Thyroid gland (tissue), 4 donors: Measurements from ENCODE around the gene UBE2D3. TPM values are rescaled to one million over a fixed set of nuclear protein-coding genes. Genes with fewer than 3 reads are reported as not detected.

Experiments used
- DNase-seq, 2 donors: peaks; one replicate each; pipeline ENCODE4 v3.0.0-alpha.2; 2019
- H3K27ac ChIP-seq, 3 donors: fragments of 200-600 bp; sonication (generic); 1 replicate in 2 of 3; 2 replicates in 1 of 3; pipeline ENCODE4 v1.5.1; 2016 to 2019; ENCODE audit warnings: mild to moderate bottlenecking in 1 of 3, moderate library complexity in 1 of 3
- H3K27me3 ChIP-seq: fragments of 200-600 bp; sonication (generic); one replicate; pipeline ENCODE4 v1.5.1; 2019
- H3K36me3 ChIP-seq, 2 donors: fragments of 200-600 bp; sonication (generic); one replicate each; pipeline ENCODE4 v1.5.1; 2016 to 2019
- H3K4me1 ChIP-seq, 2 donors: fragments of 200-600 bp; sonication (generic); one replicate each; pipeline ENCODE4 v1.5.1; 2017 to 2019
- H3K4me3 ChIP-seq, 3 donors: fragments of 200-600 bp; sonication (generic); replicated peaks in 1 of 3; 1 replicate in 2 of 3; 2 replicates in 1 of 3; pipeline ENCODE4 v1.5.1; 2016; ENCODE audit warnings: mild to moderate bottlenecking in 1 of 3
- H3K9me3 ChIP-seq: fragments of 200-600 bp; sonication (generic); one replicate; pipeline ENCODE4 v1.5.1; 2017
- CTCF ChIP-seq, 6 experiments: fragments of 200-600 bp in 3 of 6; fragments of 450-650 bp in 3 of 6; sonication (generic) in 3 of 6; IDR thresholded peaks; one replicate each; pipeline ENCODE4 v1.5.1; 2016 to 2019; ENCODE audit warnings: antibody characterized with exemption in 6 of 6, mild to moderate bottlenecking in 2 of 6, inconsistent platforms in 1 of 6, moderate library complexity in 1 of 6
- POLR2A ChIP-seq, 2 donors: fragments of 450-650 bp; IDR thresholded peaks; one replicate each; pipeline ENCODE4 v1.6.1; 2017; ENCODE audit warnings: antibody characterized with exemption in 2 of 2, mild to moderate bottlenecking in 2 of 2, moderate library complexity in 1 of 2
- WGBS, 2 donors: methylation state at CpG; one replicate each; pipeline ENCODE4 v1.1.5; 2017; 5-methylcytosine and 5-hydroxymethylcytosine counted together
- intact Hi-C: fragments of 100-400 bp; cut with DNase I; formaldehyde crosslinking; loops from one replicate; pipeline ENCODE4 v1.15.1; 2023
- total RNA-seq, 4 donors: library from RNA; depleted of rRNA; stranded (reverse); fragments of >200 nt; gene quantifications; one replicate each; pipeline ENCODE4 v1.2.3, GENCODE V29; 2016

UBE2D3 gene
- total RNA-seq, 4 donors from 2014 or later, result 379 to 633 (median 495) TPM

- H3K27me3 ChIP-seq, result no peaks in the 10 kb centered on the region
- TF ChIP-seq POLR2A (IDR thresholded peaks at IDR 0.05), result no peak
- no peak for TF ChIP-seq CTCF (IDR thresholded peaks at IDR 0.05)
- no peaks in the 10 kb centered on the region for H3K9me3 ChIP-seq
- whole genome bisulfite sequencing, 2 donors, result 76 to 77% methylated on average over 2 of the region's 2 CpGs
- no peak overlapping the region for H3K4me3 ChIP-seq
- intact Hi-C loops, result no loop called here
- DNase-seq, result no peak
- no peaks in the 10 kb centered on the region for H3K4me1 ChIP-seq
- no peak overlapping the region for H3K27ac ChIP-seq
- H3K36me3 ChIP-seq, result peaks cover 21 to 48% of the 10 kb centered on the region in 2 donors
These were observed 27.5 kb downstream of the UBE2D3 start for GRCh38 chr4:102799816-102800215.

GRCh38 chr4:102794999-102795398 is 32.4 kb downstream of the UBE2D3 start:
- no peak overlapping the region for H3K4me3 ChIP-seq
- no peak overlapping the region for H3K27ac ChIP-seq
- TF ChIP-seq POLR2A (IDR thresholded peaks at IDR 0.05) (no peak), CTCF (IDR thresholded peaks at IDR 0.05) (no peak)
- no peaks in the 10 kb centered on the region for H3K4me1 ChIP-seq
- 96 to 98% methylated on average over 2 of the region's 2 CpGs for WGBS, 2 donors
- H3K9me3 ChIP-seq, result no peaks in the 10 kb centered on the region
- intact Hi-C loops, result no loop called here
- peaks cover 11 to 24% of the 10 kb centered on the region in 2 donors for H3K36me3 ChIP-seq
- no peak for DNase-seq
- H3K27me3 ChIP-seq, result no peaks in the 10 kb centered on the region

GRCh38 chr4:102792361-102792936 is 34.9 kb downstream of the UBE2D3 start:
- H3K27ac ChIP-seq, result no peak overlapping the region
- 67% methylated on average over 2 of the region's 2 CpGs for WGBS, 2 donors
- no peaks in the 10 kb centered on the region for H3K27me3 ChIP-seq
- H3K4me1 ChIP-seq, result no peaks in the 10 kb centered on the region
- DNase-seq, result no peak
- no peak overlapping the region for H3K4me3 ChIP-seq
- H3K36me3 ChIP-seq, result peaks cover 4 to 10% of the 10 kb centered on the region in 2 donors
- intact Hi-C loops, result no loop called here
- no peaks in the 10 kb centered on the region for H3K9me3 ChIP-seq
- TF ChIP-seq POLR2A (IDR thresholded peaks at IDR 0.05) (no peak), CTCF (IDR thresholded peaks at IDR 0.05) (no peak)

GRCh38 chr4:102791318-102791835 is 36.0 kb downstream of the UBE2D3 start:
- Histone ChIP-seq H3K27ac (no peak overlapping the region), H3K4me1 (no peaks in the 10 kb centered on the region), H3K4me3 (no peak overlapping the region), H3K9me3 (no peaks in the 10 kb centered on the region), H3K36me3 (peaks cover 4 to 10% of the 10 kb centered on the region in 2 donors), H3K27me3 (no peaks in the 10 kb centered on the region)
- TF ChIP-seq CTCF (IDR thresholded peaks at IDR 0.05), result no peak
- no peak for TF ChIP-seq POLR2A (IDR thresholded peaks at IDR 0.05)
- DNase-seq, result no peak
- intact Hi-C loops, result no loop called here
- WGBS, 2 donors, result 83 to 84% methylated on average over 7 of the region's 7 CpGs

GRCh38 chr4:102789317-102789717 is 38.0 kb downstream of the UBE2D3 start:
- no peak overlapping the region for H3K27ac ChIP-seq
- DNase-seq, result no peak
- no peak overlapping the region for H3K4me3 ChIP-seq
- WGBS, 2 donors, result 85 to 91% methylated on average over 3 of the region's 3 CpGs
- no peaks in the 10 kb centered on the region for H3K4me1 ChIP-seq
- TF ChIP-seq CTCF (IDR thresholded peaks at IDR 0.05), result no peak
- TF ChIP-seq POLR2A (IDR thresholded peaks at IDR 0.05), result no peak
- H3K27me3 ChIP-seq, result no peaks in the 10 kb centered on the region
- no peaks in the 10 kb centered on the region for H3K9me3 ChIP-seq
- intact Hi-C loops, result no loop called here
- no peaks in the 10 kb centered on the region for H3K36me3 ChIP-seq
